GM19328 (cell line): Measurements from ENCODE around the gene CSK.
A peak's percentile ranks its signal among the peaks of the same experiment; 100 is the strongest.
"Not testable (repeated sequence)": the region's sequence is repeated elsewhere in the genome, so short reads cannot be mapped to it uniquely, and the experiment has no call there.

Experiments
- ATAC-seq: cut with Tn5 transposase; IDR thresholded peaks from one replicate; pipeline ENCODE4 v1.9.1; 2021; ENCODE audit warnings: mild to moderate bottlenecking, moderate library complexity; ENCODE audit not compliant: unreplicated experiment

Gene CSK

DNA sequence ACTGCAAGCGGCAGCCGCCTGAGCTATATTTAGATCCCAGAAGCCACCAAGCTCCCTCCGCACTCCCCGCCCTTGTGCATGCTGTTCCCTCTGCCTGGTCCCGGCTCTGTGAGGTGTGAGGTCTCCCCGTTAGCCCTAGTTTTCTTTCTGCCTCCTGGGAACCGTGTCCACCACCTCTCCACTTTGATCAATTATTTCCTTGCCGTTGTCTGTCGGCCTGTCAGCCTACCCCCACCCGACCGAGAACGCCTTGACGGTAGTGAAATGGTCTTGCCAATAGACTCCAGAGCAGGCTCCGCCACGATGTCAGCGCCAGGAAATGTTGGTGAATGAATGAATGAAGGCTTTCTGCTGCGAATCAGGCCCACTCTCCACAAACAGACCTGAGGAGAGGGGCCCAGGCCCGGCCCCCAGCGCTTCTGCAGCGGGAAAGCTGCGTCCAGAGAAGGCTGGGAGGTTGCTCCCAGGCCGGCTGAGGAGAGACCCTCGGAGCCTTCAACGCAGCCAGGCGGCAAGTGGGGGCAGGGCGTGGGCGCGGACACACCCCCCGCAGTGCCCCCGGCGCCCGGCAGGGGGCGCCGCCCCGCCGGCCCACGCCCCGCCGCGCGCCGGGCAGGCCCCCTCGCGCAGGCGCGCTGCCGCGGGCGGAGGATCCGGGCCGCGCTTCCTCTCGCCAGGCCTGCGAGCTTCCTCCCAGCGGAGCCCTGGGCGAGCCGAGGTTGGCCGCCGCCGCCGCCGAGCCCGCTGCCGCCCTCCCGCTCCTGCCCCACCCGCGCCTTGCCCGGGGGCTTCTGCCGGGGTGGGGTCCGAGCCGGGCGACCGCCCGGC is at the start of gene CSK:
CSK (plus strand) TSS at position 650 of the 828 bp plus-strand sequence. CDS start 16,218 bp downstream, outside the sequence.
- peak; percentile 54 for ATAC-seq

DNA sequence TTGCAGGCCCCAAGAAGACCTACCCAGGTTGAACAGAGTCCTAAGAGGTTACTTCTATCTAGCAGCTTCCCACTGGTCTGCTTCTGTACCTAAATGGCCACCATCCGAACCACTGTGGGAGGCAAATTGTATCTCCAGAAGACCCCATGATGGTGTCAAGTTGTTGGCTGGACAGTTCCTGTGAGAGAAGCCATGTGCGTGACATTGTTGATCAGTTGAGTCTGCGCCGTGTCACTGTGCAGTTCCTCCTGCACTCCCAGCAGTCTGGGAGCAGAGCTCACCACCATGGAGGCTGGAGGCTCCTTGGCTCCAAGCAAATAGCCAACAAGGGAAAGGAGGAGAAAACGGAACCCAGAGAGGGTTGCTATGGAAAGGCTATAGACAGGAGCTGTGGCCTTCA is 49.0 kb upstream of the CSK start:
- no peak for ATAC-seq

DNA sequence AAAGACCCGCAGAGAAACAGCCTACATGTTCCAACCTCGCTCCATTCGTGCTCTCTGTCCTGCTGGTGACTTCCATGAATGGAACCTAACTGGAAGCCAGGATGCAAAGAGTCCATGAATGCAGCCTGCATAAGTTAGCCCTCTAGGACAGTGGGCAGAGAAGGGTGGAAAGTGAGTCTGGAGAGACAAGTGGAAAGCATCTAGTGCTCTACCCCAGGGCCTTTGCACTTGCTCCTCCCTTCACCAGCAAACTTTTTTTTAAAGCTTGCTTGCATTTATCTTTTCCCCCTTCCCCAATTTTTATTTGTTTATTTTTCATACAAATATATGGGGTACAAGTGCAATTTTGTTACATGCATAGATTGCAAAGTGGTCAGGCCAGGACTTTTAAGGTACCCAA is 48.6 kb upstream of the CSK start:
- ATAC-seq = no peak

DNA sequence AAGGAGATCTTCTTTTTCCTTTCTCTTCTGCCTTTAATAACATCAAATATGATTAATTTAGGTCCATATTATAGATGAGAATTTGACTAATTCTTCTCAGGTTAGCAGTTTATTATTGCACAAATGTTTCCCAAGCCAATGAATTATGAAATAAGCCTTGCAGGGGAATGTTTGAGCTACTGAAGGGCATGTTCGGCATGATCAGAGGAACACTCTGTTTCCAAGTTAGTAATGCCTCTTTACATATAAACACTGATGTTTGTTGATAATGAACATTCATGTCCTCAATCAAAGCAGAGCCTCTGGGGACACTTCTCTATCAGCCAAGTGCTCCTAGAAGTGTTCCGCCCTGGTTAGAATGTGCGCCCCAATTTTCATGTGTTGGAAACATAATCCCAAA is 46.6 kb upstream of the CSK start:
- no peak for ATAC-seq

DNA sequence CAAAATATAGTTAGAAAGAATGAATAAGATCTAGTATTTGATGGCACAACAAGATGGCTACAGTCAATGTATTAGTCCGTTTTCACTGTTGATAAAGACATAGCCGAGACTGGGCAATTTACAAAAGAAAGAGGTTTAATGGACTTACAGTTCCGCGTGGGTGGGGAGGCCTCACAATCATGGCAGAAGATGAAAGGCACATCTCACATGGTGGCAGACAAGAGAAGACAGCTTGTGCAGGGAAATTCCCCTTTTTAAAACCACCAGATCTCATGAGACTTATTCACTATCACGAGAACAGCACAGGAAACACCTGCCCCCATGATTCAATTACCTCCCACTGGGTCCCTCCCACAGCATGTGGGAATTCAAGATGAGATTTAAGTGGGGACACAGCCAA is 43.6 kb upstream of the CSK start:
- not testable (repeated sequence) for ATAC-seq

DNA sequence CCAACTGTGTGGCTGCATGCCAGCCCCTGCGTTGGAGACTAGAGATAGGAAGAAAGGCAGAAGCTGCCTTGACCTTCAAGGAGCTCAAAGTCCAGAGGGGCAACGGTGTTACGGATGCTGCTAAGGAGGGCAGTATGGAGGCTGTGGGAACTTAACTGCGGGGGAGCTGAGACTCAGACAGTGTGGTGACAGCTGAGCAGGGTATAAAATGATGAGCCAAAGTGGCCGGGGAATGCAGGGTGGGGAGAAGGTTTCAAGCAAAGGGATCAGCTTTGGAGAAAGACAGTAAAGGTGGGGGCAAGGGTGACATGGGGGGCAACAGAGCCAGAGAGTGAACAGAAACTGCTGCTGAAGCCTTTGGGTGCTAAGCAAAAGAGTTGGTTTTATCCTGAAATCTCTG is 39.5 kb upstream of the CSK start:
- ATAC-seq = no peak

DNA sequence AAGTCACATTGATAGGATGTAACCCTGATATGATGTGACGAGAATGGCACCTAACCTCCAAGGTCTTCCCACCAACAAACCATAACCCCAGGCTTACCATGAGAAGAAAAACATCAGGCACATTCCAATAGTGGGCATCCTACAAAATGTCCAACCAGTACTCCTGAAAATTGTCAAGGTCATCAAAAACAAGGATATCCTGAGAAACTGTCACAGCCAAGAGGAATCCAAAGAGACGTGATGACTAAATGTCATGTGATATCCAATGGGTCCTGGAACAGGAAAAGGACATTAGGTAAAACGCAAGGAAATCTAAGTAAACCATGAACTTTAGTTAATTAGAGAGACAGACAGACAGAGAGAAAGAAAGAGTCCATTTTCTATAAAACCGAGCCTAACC is 35.5 kb upstream of the CSK start:
- no peak for ATAC-seq

DNA sequence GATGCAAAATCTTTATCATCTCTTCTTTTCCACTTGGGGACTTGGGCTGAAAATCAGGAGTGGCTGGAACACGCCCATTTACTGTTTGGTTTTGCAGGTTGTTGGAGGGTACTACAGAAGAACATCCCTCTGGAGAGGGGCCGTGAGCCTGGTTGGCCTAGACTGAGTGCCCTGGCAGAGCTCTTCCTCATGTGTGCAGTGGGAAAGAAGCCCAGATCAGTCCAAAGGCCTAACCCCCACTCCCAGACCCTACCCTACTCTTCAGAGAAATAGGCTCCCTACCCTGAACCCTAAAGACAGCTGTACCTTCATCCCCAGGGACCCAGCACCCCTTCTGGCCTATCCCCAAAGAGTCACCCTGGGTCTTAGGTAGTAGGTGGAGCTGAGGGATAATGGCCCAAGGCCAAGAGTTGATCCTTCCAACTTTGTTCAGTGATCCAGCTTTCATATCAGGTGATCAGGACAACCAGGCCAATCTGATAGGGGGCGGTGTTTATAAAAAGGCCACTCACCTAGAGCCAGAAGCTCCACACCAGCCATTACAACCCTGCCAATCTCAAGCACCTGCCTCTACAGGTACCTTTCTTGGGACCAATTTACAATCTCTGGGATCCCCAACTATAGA is 33.4 kb upstream of the CSK start, which contains the start of gene CYP1A2:
CYP1A2 (plus strand) TSS at position 524 of the 625 bp plus-strand sequence. CDS start 894 bp downstream, outside the sequence.
- ATAC-seq = no peak

DNA sequence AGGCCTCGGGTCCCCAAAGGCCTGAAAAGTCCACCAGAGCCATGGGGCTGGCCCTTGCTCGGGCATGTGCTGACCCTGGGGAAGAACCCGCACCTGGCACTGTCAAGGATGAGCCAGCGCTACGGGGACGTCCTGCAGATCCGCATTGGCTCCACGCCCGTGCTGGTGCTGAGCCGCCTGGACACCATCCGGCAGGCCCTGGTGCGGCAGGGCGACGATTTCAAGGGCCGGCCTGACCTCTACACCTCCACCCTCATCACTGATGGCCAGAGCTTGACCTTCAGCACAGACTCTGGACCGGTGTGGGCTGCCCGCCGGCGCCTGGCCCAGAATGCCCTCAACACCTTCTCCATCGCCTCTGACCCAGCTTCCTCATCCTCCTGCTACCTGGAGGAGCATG is 32.0 kb upstream of the CSK start:
- no peak for ATAC-seq

DNA sequence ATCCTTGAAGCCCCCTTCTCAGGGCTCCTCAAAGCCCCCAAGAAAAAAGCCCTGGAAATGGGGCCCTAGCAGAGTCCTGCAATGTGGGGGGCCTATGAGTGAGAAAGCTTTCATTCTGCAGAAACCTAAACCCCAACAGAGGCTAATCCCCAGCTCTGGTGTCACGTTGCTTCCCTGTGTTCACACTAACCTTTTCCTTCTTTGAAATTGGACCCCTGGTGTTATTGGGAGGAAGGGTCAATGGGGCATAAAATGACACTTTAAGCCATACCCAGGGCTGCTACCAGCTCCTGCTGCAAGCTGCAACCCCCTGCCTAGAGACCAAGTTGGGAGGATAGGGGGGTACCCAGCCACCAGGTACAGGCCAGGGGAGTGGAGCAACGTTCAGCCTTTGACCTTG is 31.1 kb upstream of the CSK start:
- no peak for ATAC-seq

DNA sequence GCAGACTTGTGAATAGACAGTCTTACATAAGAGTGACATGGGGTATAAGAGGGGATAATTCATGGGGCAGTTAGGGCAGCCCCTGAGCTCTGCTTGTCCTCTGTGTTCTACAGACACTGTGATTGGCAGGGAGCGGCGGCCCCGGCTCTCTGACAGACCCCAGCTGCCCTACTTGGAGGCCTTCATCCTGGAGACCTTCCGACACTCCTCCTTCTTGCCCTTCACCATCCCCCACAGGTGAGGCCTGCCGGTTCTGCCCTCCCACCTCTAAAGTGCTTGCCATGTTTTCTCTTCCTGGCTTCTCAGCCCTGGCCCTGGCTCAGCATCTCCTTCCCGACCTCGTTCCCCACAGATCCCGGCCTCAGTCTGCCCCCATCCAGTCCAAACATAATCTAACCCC is 29.9 kb upstream of the CSK start:
- no peak for ATAC-seq

DNA sequence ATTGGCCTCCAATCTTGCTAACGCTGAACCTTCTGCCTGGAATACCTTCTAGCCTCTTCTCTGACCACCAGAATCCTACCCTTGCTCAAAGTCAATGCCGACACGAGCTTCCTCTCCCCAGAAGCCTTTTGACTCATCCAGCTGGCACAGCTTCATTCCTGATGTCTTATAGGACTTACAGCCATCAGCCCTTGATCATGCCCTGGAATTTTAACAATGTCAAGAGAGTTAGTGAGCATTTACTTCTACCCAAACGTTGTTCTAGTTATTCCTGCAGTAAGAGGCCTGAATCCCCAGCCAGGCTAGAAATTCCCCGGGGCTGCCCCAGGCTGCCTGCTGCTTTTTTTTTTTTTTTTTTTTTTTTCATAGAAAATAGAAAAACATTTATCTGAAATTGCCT is 29.3 kb upstream of the CSK start:
- no peak for ATAC-seq

DNA sequence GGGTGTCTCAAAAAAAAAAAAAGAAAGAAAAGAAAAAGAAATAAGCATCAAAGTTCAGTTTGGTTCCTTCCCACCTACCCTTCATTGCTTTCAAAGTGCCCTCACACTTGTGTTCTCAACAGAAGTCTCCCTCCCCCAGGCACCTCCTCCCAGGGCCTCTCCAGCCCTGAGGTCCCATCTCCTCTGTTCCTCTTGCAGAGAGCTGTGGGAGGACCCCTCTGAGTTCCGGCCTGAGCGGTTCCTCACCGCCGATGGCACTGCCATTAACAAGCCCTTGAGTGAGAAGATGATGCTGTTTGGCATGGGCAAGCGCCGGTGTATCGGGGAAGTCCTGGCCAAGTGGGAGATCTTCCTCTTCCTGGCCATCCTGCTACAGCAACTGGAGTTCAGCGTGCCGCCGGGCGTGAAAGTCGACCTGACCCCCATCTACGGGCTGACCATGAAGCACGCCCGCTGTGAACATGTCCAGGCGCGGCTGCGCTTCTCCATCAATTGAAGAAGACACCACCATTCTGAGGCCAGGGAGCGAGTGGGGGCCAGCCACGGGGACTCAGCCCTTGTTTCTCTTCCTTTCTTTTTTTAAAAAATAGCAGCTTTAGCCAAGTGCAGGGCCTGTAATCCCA is 27.2 kb upstream of the CSK start:
- ATAC-seq = no peak

DNA sequence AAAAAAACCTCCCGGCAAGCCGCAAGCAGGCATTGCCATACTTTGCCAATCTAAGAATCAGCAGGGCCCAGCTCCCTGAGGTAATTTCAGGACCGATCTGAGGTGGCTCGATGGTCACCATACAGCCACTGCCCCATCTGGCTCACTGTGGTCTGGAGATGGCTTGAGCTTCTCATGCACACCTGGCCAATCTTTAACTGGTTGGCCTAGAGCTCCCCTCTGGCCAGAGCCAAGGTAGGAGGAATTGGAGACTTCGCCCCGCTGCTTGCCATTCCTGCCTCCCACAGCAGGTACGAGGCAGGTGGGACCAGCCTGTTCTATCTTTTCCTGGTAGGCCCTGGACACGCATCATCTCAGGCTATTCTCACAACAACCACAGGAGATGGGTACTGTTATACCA is 23.1 kb upstream of the CSK start:
- no peak for ATAC-seq

DNA sequence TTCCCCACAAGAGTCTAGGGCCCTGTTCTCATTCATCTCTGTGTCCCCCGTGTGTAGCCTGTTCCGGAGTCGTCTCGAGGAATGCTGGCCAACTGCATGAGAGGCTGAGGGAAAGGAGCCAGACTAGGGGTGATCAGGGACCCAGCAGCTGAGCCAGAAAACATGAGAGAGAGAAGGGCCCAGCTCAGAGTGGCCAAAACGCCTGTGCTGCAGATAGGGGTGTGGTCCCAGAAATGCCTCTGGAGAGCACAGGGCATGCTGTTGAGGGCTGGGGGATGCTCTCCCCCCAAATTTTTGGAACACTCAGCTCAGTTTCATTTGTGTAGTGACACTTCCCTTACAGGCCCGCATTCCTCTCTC is 19.1 kb upstream of the CSK start:
- ATAC-seq = no peak

DNA sequence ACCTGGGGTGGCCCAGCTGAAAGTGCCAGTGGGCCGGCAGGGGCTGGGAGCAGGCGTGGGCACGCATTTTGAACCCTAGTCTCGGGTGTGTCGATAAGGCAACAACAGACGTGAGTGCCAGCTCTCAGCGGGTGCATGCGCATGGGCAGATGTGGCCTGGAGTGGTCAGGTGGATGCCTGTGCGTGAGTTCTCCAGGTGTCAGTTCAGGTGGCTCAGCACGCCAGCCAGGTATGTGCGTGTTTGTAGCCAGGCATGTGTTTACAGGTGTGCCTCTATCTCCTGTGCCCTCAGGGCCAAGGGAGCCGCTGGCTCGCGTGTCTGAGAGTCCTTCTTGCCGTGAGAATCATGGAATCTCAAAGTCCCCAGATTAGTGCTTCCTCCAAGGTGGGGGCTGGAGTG is 18.5 kb upstream of the CSK start:
- no peak for ATAC-seq

DNA sequence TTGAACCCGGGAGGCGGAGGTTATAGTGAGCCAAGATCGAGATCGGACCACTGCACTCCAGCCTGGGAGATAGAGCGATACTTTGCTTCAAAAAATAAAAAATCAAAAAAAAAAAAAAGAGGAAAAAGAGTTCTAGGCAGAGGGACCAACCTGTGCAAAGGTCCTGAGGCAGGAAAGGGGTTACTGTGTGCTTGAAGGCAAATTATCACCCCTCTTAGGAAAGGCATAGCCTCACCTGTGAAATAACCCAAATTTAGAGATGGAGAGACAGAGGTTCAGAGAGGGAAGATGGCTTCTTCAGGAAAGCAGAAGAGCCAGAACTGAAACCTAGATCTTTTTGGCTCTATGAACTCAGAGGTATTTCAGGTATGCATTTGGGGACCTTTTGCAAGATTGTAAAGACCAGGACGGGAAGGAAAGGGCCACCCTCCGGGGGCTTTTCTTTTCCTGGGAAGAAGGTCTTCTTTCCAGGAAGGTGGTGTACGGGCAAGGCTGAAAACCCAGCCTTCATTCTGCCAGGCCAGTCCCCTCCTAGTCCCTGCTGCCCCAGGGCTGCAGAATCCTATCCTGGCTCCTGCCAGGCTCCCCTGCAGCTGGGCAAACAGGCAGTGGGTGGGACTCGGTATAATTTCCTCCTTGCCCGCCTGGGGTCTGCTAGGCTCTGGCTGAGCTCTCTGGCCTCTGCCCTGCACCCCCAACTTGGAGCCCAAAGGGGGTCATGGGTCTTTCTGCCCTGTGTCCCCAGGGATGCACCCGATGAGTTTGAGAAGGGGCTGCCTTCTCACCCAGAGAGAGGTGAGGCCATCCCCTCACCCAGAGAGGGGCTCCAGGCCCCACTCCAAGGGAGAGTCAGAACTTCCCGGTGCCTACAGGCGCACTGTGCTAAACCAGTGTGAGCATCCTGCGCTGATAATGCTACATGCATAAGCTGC is 14.4 kb upstream of the CSK start:
- no peak for ATAC-seq

DNA sequence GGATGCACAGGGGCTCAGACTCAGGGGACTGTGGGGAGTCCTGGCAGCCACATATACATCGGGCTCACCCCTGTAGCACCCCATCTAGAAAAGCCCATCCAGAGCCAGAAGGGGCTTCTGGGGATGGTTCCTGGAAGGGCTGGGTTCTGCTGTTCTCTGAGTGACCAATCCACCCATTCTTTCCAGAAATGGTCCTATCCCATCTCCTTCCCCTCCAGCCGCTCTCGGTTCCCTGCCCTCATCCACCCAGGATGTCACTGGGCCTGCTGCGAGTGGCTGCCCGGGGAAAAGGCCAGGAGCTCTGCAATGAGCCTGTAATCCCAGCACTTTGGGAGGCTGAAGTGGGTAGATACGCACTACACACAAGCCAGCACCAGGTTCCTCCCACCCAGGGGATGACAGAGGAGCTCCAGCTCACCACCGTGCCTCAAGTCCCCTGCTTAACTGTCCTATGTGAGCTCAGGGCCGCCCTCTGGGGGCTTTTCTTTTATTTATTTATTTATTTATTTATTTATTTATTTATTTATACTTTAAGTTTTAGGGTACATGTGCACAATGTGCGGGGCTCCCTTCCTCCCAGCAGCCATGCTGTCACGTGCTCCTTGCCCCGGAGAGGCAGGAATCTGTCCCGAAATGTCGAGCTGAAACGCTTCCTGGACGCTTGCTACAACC is 13.6 kb upstream of the CSK start:
- ATAC-seq = no peak

DNA sequence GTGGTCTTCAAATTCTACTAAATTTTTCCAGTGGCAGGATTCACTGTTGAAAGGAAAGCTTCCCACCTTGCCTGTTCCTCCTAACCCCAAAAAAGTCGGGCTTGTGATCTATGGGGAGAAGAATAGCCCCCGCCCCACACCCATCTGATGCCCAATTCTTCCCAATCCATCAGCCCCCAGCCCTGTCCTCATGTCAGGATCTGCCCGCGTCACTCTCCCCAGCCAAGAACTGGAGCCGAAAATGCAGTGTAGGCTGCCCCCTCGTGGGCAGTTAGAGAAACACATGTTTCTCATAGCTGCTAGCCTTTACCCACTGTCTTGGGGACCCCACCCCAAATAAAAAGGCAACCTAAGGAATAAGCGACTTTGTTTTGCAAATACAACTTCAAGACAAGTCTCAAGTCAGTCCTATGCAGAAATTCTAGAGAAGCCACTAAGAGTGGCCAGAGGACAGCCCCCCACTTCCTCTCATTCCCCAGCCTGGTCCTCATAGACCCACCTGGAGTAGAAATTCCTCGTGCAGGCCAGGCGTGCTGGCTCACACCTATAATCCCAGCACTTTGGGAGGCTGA is 13.0 kb upstream of the CSK start:
- no peak for ATAC-seq

DNA sequence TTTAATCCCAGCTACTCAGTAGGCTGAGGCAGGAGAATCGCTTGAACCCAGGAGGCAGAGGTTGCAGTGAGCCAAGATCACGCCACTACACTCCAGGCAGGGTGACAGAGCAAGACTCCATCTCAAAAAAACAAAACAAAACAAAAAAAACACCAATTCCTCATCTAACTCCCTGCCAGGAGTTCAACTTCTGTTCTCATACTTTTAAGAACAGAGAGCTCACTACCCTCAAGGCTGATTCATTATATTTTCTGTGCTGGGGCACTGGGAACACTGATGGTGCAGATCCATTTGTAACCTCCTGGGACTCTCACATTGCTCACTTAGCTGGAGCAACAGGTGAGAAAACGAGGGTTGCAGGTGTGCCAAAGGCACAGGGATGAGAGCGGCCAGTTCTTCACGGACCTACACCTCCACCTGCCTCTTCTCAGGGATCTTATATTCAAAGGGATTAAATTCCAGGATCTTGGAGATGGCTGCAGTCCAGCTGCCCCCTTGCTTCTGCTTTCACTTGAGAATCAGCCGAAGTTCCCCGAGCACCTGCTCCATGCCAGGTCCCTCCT is 12.3 kb upstream of the CSK start:
- no peak for ATAC-seq
